ENCODE data around the gene EHMT1. TPM values are rescaled to one million over a fixed set of nuclear protein-coding genes. Genes with fewer than 3 reads are reported as not detected.
"Not testable (repeated sequence)": the region's sequence is repeated elsewhere in the genome, so short reads cannot be mapped to it uniquely, and the experiment has no call there.

The EHMT1 gene
- total and polyA plus RNA-seq, 4 experiments from 2014 or later: 6.7 to 118 (median 67.5) TPM

DNA sequence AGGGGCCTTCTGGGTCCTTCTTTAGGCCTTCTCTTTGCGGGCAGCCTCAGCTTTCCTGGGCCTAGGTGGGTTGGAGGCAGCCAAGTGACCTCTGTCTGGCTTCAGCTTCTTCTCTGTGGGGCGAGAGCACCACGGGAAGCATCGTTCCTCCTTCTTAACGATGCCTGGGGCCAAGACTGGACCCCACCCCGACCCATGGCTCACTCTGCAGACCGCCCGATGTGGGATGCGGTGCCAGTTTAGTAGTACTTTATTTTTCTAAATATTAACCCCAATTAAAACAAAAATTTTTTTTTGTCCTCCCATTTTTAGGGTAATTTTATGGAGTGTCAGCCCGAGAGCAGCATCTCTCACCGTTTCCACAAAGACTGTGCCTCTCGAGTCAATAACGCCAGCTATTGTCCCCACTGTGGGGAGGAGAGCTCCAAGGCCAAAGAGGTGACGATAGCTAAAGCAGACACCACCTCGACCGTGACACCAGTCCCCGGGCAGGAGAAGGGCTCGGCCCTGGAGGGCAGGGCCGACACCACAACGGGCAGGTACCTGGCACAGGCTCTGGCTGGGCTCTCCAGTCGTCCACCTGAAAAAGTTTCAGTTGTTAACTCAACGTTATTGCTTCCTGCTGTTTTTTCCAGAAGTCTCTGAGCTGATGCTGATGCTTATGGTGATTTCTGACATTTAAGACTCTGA lies 157.6 kb downstream of the EHMT1 start:
- peaks cover 0 to 6% (median 3%) of the 10 kb centered on the region in 4 donors for H3K4me1 Mint-ChIP-seq
- no peak for DNase-seq
- no peak overlapping the region for H3K4me3 Mint-ChIP-seq
- H3K36me3 Mint-ChIP-seq: peaks cover 40 to 41% of the 10 kb centered on the region in 2 donors
- no peak overlapping the region for H3K27ac Mint-ChIP-seq
- no peaks in the 10 kb centered on the region for H3K4me1 ChIP-seq (ENCODE audit: insufficient read depth, low read length)
- ChIA-PET POLR2A (ENCODE audit: partially characterized antibody) (no interaction called here), CTCF (ENCODE audit: partially characterized antibody) (no interaction called here)
- no peaks in the 10 kb centered on the region for H3K27me3 Mint-ChIP-seq
- intact Hi-C loops (cut with micrococcal nuclease): loop anchor here (10.0 kb wide), 1 partner anchor 102 kb away; no protein-coding TSS in a partner anchor
- H3K27me3 ChIP-seq (ENCODE audit: insufficient read depth, low read length): no peaks in the 10 kb centered on the region
- H3K4me3 ChIP-seq (ENCODE audit: low read length in 2 of 2): no peak overlapping the region
- H3K9me3 Mint-ChIP-seq: no peaks in the 10 kb centered on the region
- H3K27ac ChIP-seq (ENCODE audit: low read depth, low read length): no peak overlapping the region
- H3K36me3 ChIP-seq (ENCODE audit: insufficient read depth, low read length): peaks cover 54% of the 10 kb centered on the region
- H3K9me3 ChIP-seq (ENCODE audit: control insufficient read depth in 1 of 2, low read length in 2 of 2): no peaks in the 10 kb centered on the region

DNA sequence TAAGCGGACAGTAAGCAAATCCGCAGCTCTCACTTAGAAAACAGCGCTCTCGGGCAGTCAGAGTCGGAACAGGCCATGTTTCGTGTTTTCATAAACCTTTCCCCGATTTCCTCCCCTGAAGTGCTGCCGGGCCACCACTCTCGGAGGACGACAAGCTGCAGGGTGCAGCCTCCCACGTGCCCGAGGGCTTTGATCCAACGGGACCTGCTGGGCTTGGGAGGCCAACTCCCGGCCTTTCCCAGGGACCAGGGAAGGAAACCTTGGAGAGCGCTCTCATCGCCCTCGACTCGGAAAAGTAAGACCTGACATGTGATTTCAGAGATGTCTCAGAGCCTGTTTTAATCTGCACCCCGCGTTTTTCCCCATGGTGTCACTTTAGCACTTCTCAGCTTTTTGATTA lies 159.0 kb downstream of the EHMT1 start:
- Mint-ChIP-seq H3K9me3 (no peaks in the 10 kb centered on the region), H3K27ac (no peak overlapping the region), H3K4me3 (no peak overlapping the region), H3K4me1 (peaks cover 3 to 5% (median 4%) of the 10 kb centered on the region in 4 donors), H3K36me3 (peaks cover 37% of the 10 kb centered on the region in 2 donors), H3K27me3 (no peaks in the 10 kb centered on the region)
- intact Hi-C loops (cut with micrococcal nuclease): loop anchor here (10.0 kb wide), 1 partner anchor 103 kb away; no protein-coding TSS in a partner anchor
- H3K9me3 ChIP-seq (ENCODE audit: control insufficient read depth in 1 of 2, low read length in 2 of 2): no peaks in the 10 kb centered on the region
- H3K36me3 ChIP-seq (ENCODE audit: insufficient read depth, low read length): peaks cover 64% of the 10 kb centered on the region
- no peaks in the 10 kb centered on the region for H3K4me1 ChIP-seq (ENCODE audit: insufficient read depth, low read length)
- POLR2A ChIA-PET (ENCODE audit: partially characterized antibody): no interaction called here
- H3K27ac ChIP-seq (ENCODE audit: low read depth, low read length): no peak overlapping the region
- H3K4me3 ChIP-seq (ENCODE audit: low read length in 2 of 2): no peak overlapping the region
- no peaks in the 10 kb centered on the region for H3K27me3 ChIP-seq (ENCODE audit: insufficient read depth, low read length)
- DNase-seq: no peak
- CTCF ChIA-PET (ENCODE audit: partially characterized antibody): no interaction called here

DNA sequence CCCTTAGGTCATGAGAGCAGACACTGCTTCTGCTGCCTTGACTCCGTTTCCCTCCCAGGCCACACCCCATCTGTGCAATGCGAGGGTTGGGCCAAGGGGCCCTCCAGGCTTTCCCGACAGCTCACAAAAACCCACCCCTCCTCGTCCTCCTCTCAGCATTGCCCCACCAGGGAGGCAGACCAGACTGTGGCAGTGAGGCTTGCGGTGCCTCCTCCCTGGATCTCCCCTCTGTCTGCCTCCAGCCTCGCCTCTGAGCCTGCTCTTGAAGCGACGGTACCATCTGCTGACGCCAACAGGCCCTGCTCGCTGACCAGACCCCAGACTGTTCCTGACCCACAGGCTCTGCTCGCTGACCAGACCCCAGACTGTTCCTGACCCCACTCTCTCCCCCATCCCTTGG lies 159.5 kb downstream of the EHMT1 start:
- intact Hi-C loops (cut with micrococcal nuclease): loop anchor here (10.0 kb wide), 1 partner anchor 104 kb away; no protein-coding TSS in a partner anchor
- DNase-seq: no peak
- Mint-ChIP-seq H3K27me3 (no peaks in the 10 kb centered on the region), H3K36me3 (peaks cover 33% of the 10 kb centered on the region in 2 donors), H3K4me1 (peaks cover 0 to 8% (median 6%) of the 10 kb centered on the region in 4 donors), H3K9me3 (no peaks in the 10 kb centered on the region), H3K27ac (peak overlapping the region in 1 of 7 donors; percentile 23), H3K4me3 (no peak overlapping the region)
- Histone ChIP-seq H3K9me3 (ENCODE audit: control insufficient read depth in 1 of 2, low read length in 2 of 2) (no peaks in the 10 kb centered on the region), H3K4me1 (ENCODE audit: insufficient read depth, low read length) (no peaks in the 10 kb centered on the region), H3K4me3 (ENCODE audit: low read length in 2 of 2) (no peak overlapping the region), H3K36me3 (ENCODE audit: insufficient read depth, low read length) (peaks cover 68% of the 10 kb centered on the region), H3K27ac (ENCODE audit: low read depth, low read length) (no peak overlapping the region), H3K27me3 (ENCODE audit: insufficient read depth, low read length) (no peaks in the 10 kb centered on the region)
- ChIA-PET POLR2A (ENCODE audit: partially characterized antibody) (no interaction called here), CTCF (ENCODE audit: partially characterized antibody) (no interaction called here)

DNA sequence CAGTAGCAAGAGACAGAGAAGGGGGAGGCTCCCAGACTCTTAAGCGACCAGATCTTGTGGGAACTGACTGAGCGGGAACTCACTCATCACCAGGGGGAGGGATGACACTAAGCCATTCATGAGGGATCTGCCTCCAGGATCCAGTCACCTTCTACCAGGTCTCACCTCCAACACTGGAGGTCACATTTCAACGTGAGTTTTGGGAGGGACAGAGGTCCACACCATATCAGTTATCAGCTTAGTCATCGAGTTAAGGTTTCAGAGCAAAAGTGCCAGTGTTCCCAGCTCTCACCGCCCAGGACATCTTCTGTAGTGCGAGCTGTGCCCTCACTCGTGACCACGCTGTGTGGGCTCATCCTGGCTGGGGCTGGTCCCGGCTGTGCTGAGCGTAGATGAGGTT lies 160.1 kb downstream of the EHMT1 start:
- DNase-seq: no peak
- Mint-ChIP-seq H3K9me3 (no peaks in the 10 kb centered on the region), H3K27me3 (no peaks in the 10 kb centered on the region), H3K36me3 (peaks cover 30% of the 10 kb centered on the region in 2 donors), H3K27ac (peak overlapping the region in 1 of 7 donors; percentile 66), H3K4me1 (peaks cover 0 to 8% (median 6%) of the 10 kb centered on the region in 4 donors), H3K4me3 (no peak overlapping the region)
- H3K36me3 ChIP-seq (ENCODE audit: insufficient read depth, low read length): peaks cover 68% of the 10 kb centered on the region
- intact Hi-C loops (cut with micrococcal nuclease): loop anchor here (10.0 kb wide), 1 partner anchor 104 kb away; no protein-coding TSS in a partner anchor
- H3K4me3 ChIP-seq (ENCODE audit: low read length in 2 of 2): no peak overlapping the region
- no peak overlapping the region for H3K27ac ChIP-seq (ENCODE audit: low read depth, low read length)
- no peaks in the 10 kb centered on the region for H3K9me3 ChIP-seq (ENCODE audit: control insufficient read depth in 1 of 2, low read length in 2 of 2)
- no peaks in the 10 kb centered on the region for H3K27me3 ChIP-seq (ENCODE audit: insufficient read depth, low read length)
- H3K4me1 ChIP-seq (ENCODE audit: insufficient read depth, low read length): no peaks in the 10 kb centered on the region
- POLR2A ChIA-PET (ENCODE audit: partially characterized antibody): no interaction called here
- CTCF ChIA-PET (ENCODE audit: partially characterized antibody): no interaction called here

DNA sequence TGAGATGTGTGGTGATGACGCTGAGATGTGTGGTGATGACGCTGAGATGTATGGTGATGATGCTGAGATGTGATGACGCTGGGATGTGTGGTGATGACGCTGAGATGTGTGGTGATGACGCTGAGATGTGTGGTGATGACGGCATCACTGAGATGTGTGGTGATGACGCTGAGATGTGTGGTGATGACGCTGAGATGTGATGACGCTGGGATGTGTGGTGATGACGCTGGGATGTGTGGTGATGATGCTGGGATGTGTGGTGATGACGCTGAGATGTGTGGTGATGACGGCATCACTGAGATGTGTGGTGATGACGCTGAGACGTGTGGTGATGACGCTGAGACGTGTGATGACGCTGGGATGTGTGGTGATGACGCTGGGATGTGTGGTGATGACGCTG lies 161.2 kb downstream of the EHMT1 start:
- intact Hi-C loops (cut with micrococcal nuclease); POLR2A ChIA-PET (ENCODE audit: partially characterized antibody); DNase-seq; H3K27me3 Mint-ChIP-seq; H3K27ac ChIP-seq (ENCODE audit: low read depth, low read length); H3K27me3 ChIP-seq (ENCODE audit: insufficient read depth, low read length); H3K4me1 ChIP-seq (ENCODE audit: insufficient read depth, low read length); H3K9me3 ChIP-seq (ENCODE audit: control insufficient read depth in 1 of 2, low read length in 2 of 2); H3K27ac Mint-ChIP-seq; H3K4me3 Mint-ChIP-seq; CTCF ChIA-PET (ENCODE audit: partially characterized antibody); H3K4me3 ChIP-seq (ENCODE audit: low read length in 2 of 2); H3K9me3 Mint-ChIP-seq: not testable (repeated sequence)
- peaks cover 72% of the 10 kb centered on the region for H3K36me3 ChIP-seq (ENCODE audit: insufficient read depth, low read length)
- Mint-ChIP-seq H3K4me1 (peaks cover 0 to 10% (median 7%) of the 10 kb centered on the region in 4 donors), H3K36me3 (peaks cover 36 to 37% of the 10 kb centered on the region in 2 donors)

DNA sequence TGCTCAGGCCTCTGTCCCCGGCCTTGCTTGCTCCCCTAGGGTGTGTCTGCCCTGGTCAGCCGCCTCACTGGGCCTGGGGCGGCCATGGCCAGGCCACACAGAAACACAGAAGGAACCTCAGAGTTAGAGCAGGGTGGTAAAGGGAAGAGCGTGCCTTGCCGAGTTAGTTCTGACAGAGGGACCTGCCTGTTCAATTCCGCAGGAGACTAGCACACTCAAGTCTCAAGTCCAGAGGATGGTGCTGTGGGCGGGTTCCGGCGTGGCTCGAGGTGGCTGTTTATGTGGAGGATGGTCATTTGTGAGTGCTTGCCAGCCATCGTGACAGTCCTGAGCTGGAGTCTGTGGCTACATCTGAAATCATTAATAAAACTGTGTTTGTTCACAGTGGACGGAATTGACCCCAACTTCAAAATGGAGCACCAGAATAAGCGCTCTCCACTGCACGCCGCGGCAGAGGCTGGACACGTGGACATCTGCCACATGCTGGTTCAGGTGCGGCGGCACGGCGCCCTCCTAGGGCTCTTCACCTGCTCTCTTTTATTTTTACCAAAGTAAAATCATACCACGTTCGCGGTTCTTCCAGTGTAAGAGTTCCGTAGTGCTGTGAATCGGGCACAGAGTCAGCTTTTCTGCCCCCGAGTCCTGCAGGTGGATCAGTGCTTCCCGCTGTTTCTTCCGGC lies 163.2 kb downstream of the EHMT1 start:
- POLR2A ChIA-PET (ENCODE audit: partially characterized antibody): no interaction called here
- CTCF ChIA-PET (ENCODE audit: partially characterized antibody): no interaction called here
- Mint-ChIP-seq H3K9me3 (no peaks in the 10 kb centered on the region), H3K27ac (no peak overlapping the region), H3K36me3 (peaks cover 34 to 39% of the 10 kb centered on the region in 2 donors), H3K4me3 (no peak overlapping the region), H3K27me3 (no peaks in the 10 kb centered on the region), H3K4me1 (peaks cover 0 to 18% (median 9%) of the 10 kb centered on the region in 4 donors)
- H3K27ac ChIP-seq (ENCODE audit: low read depth, low read length): no peak overlapping the region
- H3K4me1 ChIP-seq (ENCODE audit: insufficient read depth, low read length): no peaks in the 10 kb centered on the region
- peaks cover 70% of the 10 kb centered on the region for H3K36me3 ChIP-seq (ENCODE audit: insufficient read depth, low read length)
- no peak overlapping the region for H3K4me3 ChIP-seq (ENCODE audit: low read length in 2 of 2)
- no peak for DNase-seq
- H3K9me3 ChIP-seq (ENCODE audit: control insufficient read depth in 1 of 2, low read length in 2 of 2): no peaks in the 10 kb centered on the region
- intact Hi-C loops (cut with micrococcal nuclease): no loop called here
- H3K27me3 ChIP-seq (ENCODE audit: insufficient read depth, low read length): no peaks in the 10 kb centered on the region

DNA sequence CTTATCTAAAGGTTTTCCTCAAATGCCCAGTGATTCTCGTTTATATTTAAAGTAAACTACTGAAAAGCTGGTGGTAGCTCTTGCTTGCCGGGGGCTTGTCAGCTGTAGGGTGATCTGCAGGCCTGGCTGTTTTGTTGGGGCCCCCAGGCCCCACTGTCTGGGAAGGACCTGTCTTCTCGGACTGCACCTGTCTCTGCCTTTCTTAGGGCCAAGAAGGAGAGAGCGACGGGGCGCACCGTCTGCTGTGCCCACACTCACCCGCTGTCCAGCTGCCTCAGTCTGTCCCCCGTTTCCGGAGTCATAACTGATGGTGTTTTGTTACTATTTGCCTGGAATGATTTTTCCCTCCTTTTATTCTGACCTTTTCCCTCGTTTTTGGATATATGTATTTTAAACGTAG lies 164.7 kb downstream of the EHMT1 start:
- Histone ChIP-seq H3K27ac (ENCODE audit: low read depth, low read length) (no peak overlapping the region), H3K9me3 (ENCODE audit: control insufficient read depth in 1 of 2, low read length in 2 of 2) (no peaks in the 10 kb centered on the region), H3K4me1 (ENCODE audit: insufficient read depth, low read length) (no peaks in the 10 kb centered on the region), H3K27me3 (ENCODE audit: insufficient read depth, low read length) (no peaks in the 10 kb centered on the region), H3K4me3 (ENCODE audit: low read length in 2 of 2) (no peak overlapping the region), H3K36me3 (ENCODE audit: insufficient read depth, low read length) (peaks cover 58% of the 10 kb centered on the region)
- Mint-ChIP-seq H3K9me3 (no peaks in the 10 kb centered on the region), H3K27ac (no peak overlapping the region), H3K4me1 (peaks cover 4 to 18% (median 12%) of the 10 kb centered on the region in 4 donors), H3K27me3 (no peaks in the 10 kb centered on the region), H3K36me3 (peaks cover 25 to 33% of the 10 kb centered on the region in 2 donors), H3K4me3 (no peak overlapping the region)
- ChIA-PET CTCF (ENCODE audit: partially characterized antibody) (no interaction called here), POLR2A (ENCODE audit: partially characterized antibody) (no interaction called here)
- DNase-seq: no peak
- intact Hi-C loops (cut with micrococcal nuclease): no loop called here

Measured in CD4-positive, alpha-beta memory T cell (primary cell).